OCI-LY3 (cell line): Measurements from ENCODE around the gene FLNC.

Source experiments
- H2AFZ ChIP-seq: fragments of 200-600, 300-600 bp; shearing (Covaris generic); 2 replicates; pipeline ENCODE4 v1.6.0; 2014; ENCODE audit warnings: antibody characterized with exemption, low read depth, low read length
- H3K27ac ChIP-seq: fragments of 200-600, 300-600 bp; sonication (generic); 2 replicates; pipeline ENCODE4 v1.5.1; 2014; ENCODE audit warnings: mild to moderate bottlenecking, low read length, moderate library complexity, mixed read lengths
- H3K27me3 ChIP-seq: fragments of 200-600, 300-600 bp; sonication (generic); 2 replicates; pipeline ENCODE4 v1.6.1; 2014; ENCODE audit warnings: low read depth, low read length, mixed read lengths
- H3K36me3 ChIP-seq: fragments of 200-600, 300-600 bp; sonication (generic); replicated peaks from 2 replicates; pipeline ENCODE3; 2014; ENCODE audit warnings: low read depth, low read length, mixed read lengths
- H3K4me1 ChIP-seq: fragments of 300-600, 200-600 bp; sonication (generic); 2 replicates; pipeline ENCODE4 v1.6.1; 2014; ENCODE audit warnings: low read length, mixed read lengths
- H3K4me2 ChIP-seq: fragments of 200-600, 300-600 bp; sonication (generic); 2 replicates; pipeline ENCODE4 v1.6.1; 2014; ENCODE audit warnings: low read length, mixed read lengths
- H3K4me3 ChIP-seq: fragments of 300-600, 200-600 bp; sonication (generic); 2 replicates; pipeline ENCODE4 v1.5.1; 2014; ENCODE audit warnings: antibody characterized with exemption, mild to moderate bottlenecking, low read length, moderate library complexity
- H3K79me2 ChIP-seq: fragments of 300-600, 200-600 bp; shearing (Covaris generic); 2 replicates; pipeline ENCODE4 v1.6.1; 2014; ENCODE audit warnings: mild to moderate bottlenecking, low read length, mixed read lengths
- H3K9ac ChIP-seq: fragments of 300-600, 200-600 bp; shearing (Covaris generic); 2 replicates; pipeline ENCODE4 v1.6.0; 2014; ENCODE audit warnings: mild to moderate bottlenecking, low read length, moderate library complexity
- H3K9me3 ChIP-seq: fragments of 200-600, 300-600 bp; shearing (Covaris generic); 2 replicates; pipeline ENCODE4 v1.6.1; 2014; ENCODE audit warnings: low read length, mixed read lengths; ENCODE audit not compliant: insufficient read depth
- H4K20me1 ChIP-seq: fragments of 200-600, 300-600 bp; sonication (generic); 2 replicates; pipeline ENCODE4 v1.6.1; 2016; ENCODE audit warnings: low read length, mixed read lengths; ENCODE audit not compliant: insufficient read depth
- EZH2phosphoT487 ChIP-seq: fragments of 200-600 bp; shearing (Covaris generic); IDR thresholded peaks from 2 replicates; pipeline ENCODE4 v1.6.1; 2018; ENCODE audit warnings: antibody characterized with exemption, mixed run types, low read depth
- TF ChIP-seq, protein P1 (sequence below): fragments of 200-600, 300-600 bp; sonication (generic); IDR thresholded peaks from 2 replicates; pipeline ENCODE4 v1.5.1; 2014; ENCODE audit warnings: antibody characterized with exemption, low read length, low read depth

Gene FLNC

DNA sequence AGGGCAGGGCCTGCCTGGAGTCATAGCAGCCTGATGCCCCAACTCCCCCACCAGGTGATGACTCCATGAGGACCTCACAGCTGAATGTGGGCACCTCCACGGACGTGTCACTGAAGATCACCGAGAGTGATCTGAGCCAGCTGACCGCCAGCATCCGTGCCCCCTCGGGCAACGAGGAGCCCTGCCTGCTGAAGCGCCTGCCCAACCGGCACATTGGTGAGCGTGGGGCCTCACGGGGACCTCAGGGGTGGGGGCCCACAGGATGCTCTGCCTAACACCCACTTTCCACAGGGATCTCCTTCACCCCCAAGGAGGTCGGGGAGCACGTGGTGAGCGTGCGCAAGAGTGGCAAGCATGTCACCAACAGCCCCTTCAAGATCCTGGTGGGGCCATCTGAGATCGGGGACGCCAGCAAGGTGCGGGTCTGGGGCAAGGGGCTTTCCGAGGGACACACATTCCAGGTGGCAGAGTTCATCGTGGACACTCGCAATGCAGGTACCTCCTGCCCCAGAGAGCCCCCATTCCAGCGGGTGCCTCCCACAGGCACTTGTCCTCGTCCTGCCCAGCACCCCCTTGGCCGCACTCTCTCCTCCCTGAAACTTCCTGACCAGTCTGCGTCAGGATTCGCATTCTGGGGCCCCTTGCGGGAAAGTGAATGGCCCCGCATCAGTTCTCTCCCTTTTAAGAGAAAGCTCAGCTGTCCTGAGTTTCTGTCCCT is 22.5 kb downstream of the FLNC start:
- H3K36me3 ChIP-seq, result no peaks in the 10 kb centered on the region
- no peak overlapping the region for H3K9ac ChIP-seq
- TF ChIP-seq, protein P1, sequence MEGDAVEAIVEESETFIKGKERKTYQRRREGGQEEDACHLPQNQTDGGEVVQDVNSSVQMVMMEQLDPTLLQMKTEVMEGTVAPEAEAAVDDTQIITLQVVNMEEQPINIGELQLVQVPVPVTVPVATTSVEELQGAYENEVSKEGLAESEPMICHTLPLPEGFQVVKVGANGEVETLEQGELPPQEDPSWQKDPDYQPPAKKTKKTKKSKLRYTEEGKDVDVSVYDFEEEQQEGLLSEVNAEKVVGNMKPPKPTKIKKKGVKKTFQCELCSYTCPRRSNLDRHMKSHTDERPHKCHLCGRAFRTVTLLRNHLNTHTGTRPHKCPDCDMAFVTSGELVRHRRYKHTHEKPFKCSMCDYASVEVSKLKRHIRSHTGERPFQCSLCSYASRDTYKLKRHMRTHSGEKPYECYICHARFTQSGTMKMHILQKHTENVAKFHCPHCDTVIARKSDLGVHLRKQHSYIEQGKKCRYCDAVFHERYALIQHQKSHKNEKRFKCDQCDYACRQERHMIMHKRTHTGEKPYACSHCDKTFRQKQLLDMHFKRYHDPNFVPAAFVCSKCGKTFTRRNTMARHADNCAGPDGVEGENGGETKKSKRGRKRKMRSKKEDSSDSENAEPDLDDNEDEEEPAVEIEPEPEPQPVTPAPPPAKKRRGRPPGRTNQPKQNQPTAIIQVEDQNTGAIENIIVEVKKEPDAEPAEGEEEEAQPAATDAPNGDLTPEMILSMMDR, result no peak
- TF ChIP-seq EZH2phosphoT487, result no peak
- no peaks in the 10 kb centered on the region; the same call in 1 of the 2 replicates for H3K4me1 ChIP-seq
- H2AFZ ChIP-seq, result no peak overlapping the region
- no peaks in the 10 kb centered on the region for H3K27me3 ChIP-seq
- no peaks in the 10 kb centered on the region for H3K79me2 ChIP-seq
- H3K4me2 ChIP-seq, result no peak overlapping the region
- H3K9me3 ChIP-seq, result no peaks in the 10 kb centered on the region
- no peaks in the 10 kb centered on the region for H4K20me1 ChIP-seq
- H3K4me3 ChIP-seq, result no peak overlapping the region
- H3K27ac ChIP-seq, result no peak overlapping the region

DNA sequence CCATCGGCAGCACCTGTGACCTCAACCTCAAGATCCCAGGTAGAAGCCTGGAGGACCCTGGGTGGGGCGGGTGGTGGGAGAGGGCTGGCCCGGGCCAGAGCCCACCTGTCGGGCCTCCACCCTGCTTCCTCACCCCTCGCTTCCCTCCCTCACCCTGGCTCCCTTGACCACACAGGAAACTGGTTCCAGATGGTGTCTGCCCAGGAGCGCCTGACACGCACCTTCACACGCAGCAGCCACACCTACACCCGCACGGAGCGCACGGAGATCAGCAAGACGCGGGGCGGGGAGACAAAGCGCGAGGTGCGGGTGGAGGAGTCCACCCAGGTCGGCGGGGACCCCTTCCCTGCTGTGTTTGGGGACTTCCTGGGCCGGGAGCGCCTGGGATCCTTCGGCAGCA is 23.6 kb downstream of the FLNC start:
- H3K9me3 ChIP-seq, result no peaks in the 10 kb centered on the region
- no peak overlapping the region for H2AFZ ChIP-seq
- TF ChIP-seq, protein P1, result no peak
- TF ChIP-seq EZH2phosphoT487, result no peak
- H3K79me2 ChIP-seq, result no peaks in the 10 kb centered on the region
- H3K4me2 ChIP-seq, result no peak overlapping the region
- H3K27me3 ChIP-seq, result no peaks in the 10 kb centered on the region
- H3K27ac ChIP-seq, result no peak overlapping the region
- no peak overlapping the region for H3K9ac ChIP-seq
- H4K20me1 ChIP-seq, result no peaks in the 10 kb centered on the region
- no peaks in the 10 kb centered on the region; the same call in 1 of the 2 replicates for H3K4me1 ChIP-seq
- H3K36me3 ChIP-seq, result no peaks in the 10 kb centered on the region
- no peak overlapping the region for H3K4me3 ChIP-seq

DNA sequence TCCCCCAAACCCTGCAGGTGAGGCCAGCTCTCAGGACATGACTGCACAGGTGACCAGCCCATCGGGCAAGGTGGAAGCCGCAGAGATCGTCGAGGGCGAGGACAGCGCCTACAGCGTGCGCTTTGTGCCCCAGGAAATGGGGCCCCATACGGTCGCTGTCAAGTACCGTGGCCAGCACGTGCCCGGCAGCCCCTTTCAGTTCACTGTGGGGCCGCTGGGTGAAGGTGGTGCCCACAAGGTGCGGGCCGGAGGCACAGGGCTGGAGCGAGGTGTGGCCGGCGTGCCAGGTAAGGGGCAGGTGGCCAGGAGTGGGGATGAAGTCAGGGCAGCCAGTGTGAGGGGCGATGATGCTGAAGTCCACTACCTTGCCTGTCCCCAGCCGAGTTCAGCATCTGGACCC is 24.2 kb downstream of the FLNC start:
- Histone ChIP-seq H3K4me3 (no peak overlapping the region), H3K9me3 (no peaks in the 10 kb centered on the region), H4K20me1 (no peaks in the 10 kb centered on the region), H3K27ac (no peak overlapping the region), H3K4me1 (peaks cover 5% of the 10 kb centered on the region), H3K9ac (no peak overlapping the region), H3K4me2 (no peak overlapping the region), H2AFZ (no peak overlapping the region), H3K79me2 (no peaks in the 10 kb centered on the region), H3K36me3 (no peaks in the 10 kb centered on the region), H3K27me3 (no peaks in the 10 kb centered on the region)
- TF ChIP-seq, protein P1, result no peak
- TF ChIP-seq EZH2phosphoT487, result no peak

DNA sequence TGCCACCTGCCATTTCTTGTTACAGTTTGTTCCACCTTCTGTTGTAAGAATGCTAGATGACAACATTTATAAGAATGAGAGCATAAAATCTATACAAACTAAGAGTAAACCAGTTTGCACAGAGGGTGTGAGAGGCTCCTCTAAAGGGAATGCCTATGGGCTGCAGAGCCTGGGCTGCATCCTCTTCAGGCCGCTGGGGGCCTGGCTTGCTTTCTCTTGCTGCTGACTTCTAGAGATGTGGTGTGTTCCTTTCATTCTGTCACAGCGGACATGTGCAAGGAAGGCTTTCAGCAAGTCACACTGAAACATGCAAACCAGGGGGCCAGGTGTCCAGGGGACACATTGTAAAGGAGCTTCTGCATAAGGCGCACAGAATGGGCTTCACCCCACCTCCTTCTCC is 25.4 kb downstream of the FLNC start:
- Histone ChIP-seq H3K79me2 (no peaks in the 10 kb centered on the region), H3K27me3 (no peaks in the 10 kb centered on the region), H3K4me1 (peaks cover 17% of the 10 kb centered on the region), H3K36me3 (no peaks in the 10 kb centered on the region), H3K27ac (no peak overlapping the region), H4K20me1 (no peaks in the 10 kb centered on the region), H3K9me3 (no peaks in the 10 kb centered on the region), H3K4me2 (no peak overlapping the region), H3K4me3 (no peak overlapping the region), H2AFZ (no peak overlapping the region), H3K9ac (no peak overlapping the region)
- TF ChIP-seq, protein P1, result no peak
- no peak for TF ChIP-seq EZH2phosphoT487
